ENCODE data around the gene CLPSL2. TPM values are rescaled to one million over a fixed set of nuclear protein-coding genes. Genes with fewer than 3 reads are reported as not detected.

Gene CLPSL2
- total RNA-seq, 1 donor: not detected

DNA sequence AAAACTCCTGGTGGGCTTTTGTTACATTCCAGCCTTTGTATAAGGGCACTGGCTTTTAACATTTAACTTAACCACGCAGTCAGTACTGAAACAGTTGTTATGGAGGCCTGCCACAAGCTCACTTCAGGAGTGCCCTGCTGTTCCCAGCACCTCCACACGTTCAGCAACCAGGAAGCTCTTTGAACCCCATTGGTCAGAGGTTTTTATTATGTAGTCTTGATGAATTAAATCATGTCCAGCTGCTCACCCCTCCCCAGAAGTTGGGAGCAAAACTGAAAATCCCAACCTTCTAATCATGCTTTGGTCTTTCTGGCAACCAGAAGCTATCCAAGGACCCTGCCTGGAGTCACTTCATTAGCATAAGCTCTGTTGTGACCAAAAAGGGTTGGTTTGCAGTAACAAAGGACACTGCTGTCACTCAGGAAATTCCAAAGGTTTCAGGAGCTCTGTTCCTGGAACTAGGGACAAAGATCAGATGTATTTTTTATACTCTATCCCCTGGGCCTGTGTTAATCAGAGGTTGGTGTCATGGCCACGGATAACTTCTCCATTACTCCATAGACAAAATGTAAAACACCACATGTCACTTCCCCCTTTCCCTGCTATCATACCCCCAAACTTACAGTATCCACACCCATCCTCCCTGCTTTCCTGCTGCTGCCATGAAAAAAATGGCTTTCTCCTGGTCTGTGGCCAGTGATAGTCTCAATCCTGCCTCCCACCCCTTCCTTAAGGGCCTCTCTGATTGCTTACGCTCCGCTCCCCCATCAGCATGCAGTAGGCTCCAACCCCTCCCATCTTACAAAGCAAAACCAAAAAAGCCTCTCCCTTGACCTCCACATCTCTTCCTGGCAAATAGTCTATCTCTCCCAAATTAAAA is 36.5 kb upstream of the CLPSL2 start:
- Histone ChIP-seq H3K4me2 (ENCODE audit: insufficient read depth, low read length) (no peak overlapping the region), H3K9me3 (ENCODE audit: low read depth, low read length) (no peaks in the 10 kb centered on the region), H3K36me3 (ENCODE audit: insufficient read depth, low read length) (no peaks in the 10 kb centered on the region), H3K79me2 (ENCODE audit: insufficient read depth, low read length) (no peaks in the 10 kb centered on the region), H3K27ac (ENCODE audit: low read depth, low read length) (no peak overlapping the region), H2AFZ (ENCODE audit: low read length) (no peak overlapping the region), H4K20me1 (ENCODE audit: insufficient read depth, low read length) (no peaks in the 10 kb centered on the region), H3K4me3 (ENCODE audit: insufficient read depth, low read length) (no peak overlapping the region), H3K27me3 (ENCODE audit: insufficient read depth, low read length) (no peaks in the 10 kb centered on the region), H3K4me1 (ENCODE audit: insufficient read depth, low read length) (no peaks in the 10 kb centered on the region)
- TF ChIP-seq, protein P1, sequence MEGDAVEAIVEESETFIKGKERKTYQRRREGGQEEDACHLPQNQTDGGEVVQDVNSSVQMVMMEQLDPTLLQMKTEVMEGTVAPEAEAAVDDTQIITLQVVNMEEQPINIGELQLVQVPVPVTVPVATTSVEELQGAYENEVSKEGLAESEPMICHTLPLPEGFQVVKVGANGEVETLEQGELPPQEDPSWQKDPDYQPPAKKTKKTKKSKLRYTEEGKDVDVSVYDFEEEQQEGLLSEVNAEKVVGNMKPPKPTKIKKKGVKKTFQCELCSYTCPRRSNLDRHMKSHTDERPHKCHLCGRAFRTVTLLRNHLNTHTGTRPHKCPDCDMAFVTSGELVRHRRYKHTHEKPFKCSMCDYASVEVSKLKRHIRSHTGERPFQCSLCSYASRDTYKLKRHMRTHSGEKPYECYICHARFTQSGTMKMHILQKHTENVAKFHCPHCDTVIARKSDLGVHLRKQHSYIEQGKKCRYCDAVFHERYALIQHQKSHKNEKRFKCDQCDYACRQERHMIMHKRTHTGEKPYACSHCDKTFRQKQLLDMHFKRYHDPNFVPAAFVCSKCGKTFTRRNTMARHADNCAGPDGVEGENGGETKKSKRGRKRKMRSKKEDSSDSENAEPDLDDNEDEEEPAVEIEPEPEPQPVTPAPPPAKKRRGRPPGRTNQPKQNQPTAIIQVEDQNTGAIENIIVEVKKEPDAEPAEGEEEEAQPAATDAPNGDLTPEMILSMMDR (IDR thresholded peaks at IDR 0.05; ENCODE audit: extremely low read depth, low read depth, low read length): no peak
- no peak for DNase-seq (ENCODE audit: insufficient read length, low spot score, missing footprints)

DNA sequence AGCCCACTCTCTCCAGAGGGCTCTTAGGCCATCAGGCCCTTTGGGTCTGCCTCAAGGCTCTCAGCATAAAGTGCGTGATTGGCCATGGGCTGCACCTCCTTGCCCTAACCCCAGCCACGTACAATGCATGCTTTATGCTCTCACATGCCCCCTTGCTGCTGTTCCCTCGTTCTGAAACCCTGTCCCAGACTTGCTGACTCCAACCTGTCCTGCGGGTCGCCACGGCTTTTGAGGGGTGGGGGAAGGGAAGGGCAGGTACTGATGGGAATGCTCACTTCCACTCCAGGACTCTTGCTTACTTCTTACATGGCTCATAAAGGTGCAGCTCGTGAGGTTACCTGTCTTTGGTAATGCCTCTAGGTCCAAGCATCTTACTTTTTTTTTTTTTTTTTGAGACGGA is 33.6 kb upstream of the CLPSL2 start:
- TF ChIP-seq, protein P1 (IDR thresholded peaks at IDR 0.05; ENCODE audit: extremely low read depth, low read depth, low read length): no peak
- Histone ChIP-seq H3K79me2 (ENCODE audit: insufficient read depth, low read length) (no peaks in the 10 kb centered on the region), H4K20me1 (ENCODE audit: insufficient read depth, low read length) (no peaks in the 10 kb centered on the region), H2AFZ (ENCODE audit: low read length) (no peak overlapping the region), H3K4me1 (ENCODE audit: insufficient read depth, low read length) (no peaks in the 10 kb centered on the region), H3K4me2 (ENCODE audit: insufficient read depth, low read length) (no peak overlapping the region), H3K4me3 (ENCODE audit: insufficient read depth, low read length) (no peak overlapping the region), H3K27me3 (ENCODE audit: insufficient read depth, low read length) (peaks cover 4% of the 10 kb centered on the region), H3K36me3 (ENCODE audit: insufficient read depth, low read length) (no peaks in the 10 kb centered on the region), H3K27ac (ENCODE audit: low read depth, low read length) (no peak overlapping the region), H3K9me3 (ENCODE audit: low read depth, low read length) (no peaks in the 10 kb centered on the region)
- DNase-seq (ENCODE audit: insufficient read length, low spot score, missing footprints): no peak

DNA sequence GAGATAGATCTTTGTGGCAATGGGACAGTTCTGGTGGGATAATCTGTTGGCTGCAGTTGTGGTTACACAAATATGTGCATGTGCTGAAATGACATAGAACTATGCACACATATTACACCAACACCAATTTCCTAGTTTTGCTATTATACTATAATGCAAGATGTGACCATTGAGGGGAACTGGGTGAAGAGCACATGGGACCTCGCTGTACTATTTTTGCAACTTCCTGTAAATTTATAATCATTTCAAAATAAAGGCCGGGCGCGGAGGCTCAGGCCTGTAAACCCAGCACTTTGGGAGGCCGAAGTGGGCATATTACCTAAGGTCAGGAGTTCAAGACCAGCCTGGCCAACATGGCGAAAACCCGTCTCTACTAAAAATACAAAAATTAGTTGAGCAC is 30.9 kb upstream of the CLPSL2 start:
- TF ChIP-seq, protein P1 (IDR thresholded peaks at IDR 0.05; ENCODE audit: extremely low read depth, low read depth, low read length): no peak
- H3K27me3 ChIP-seq (ENCODE audit: insufficient read depth, low read length): peaks cover 7% of the 10 kb centered on the region
- no peaks in the 10 kb centered on the region for H3K4me1 ChIP-seq (ENCODE audit: insufficient read depth, low read length)
- no peaks in the 10 kb centered on the region for H3K9me3 ChIP-seq (ENCODE audit: low read depth, low read length)
- no peak overlapping the region for H3K4me2 ChIP-seq (ENCODE audit: insufficient read depth, low read length)
- no peaks in the 10 kb centered on the region for H4K20me1 ChIP-seq (ENCODE audit: insufficient read depth, low read length)
- DNase-seq (ENCODE audit: insufficient read length, low spot score, missing footprints): no peak
- H3K79me2 ChIP-seq (ENCODE audit: insufficient read depth, low read length): no peaks in the 10 kb centered on the region
- no peak overlapping the region for H3K4me3 ChIP-seq (ENCODE audit: insufficient read depth, low read length)
- H3K27ac ChIP-seq (ENCODE audit: low read depth, low read length): no peak overlapping the region
- H2AFZ ChIP-seq (ENCODE audit: low read length): no peak overlapping the region
- H3K36me3 ChIP-seq (ENCODE audit: insufficient read depth, low read length): no peaks in the 10 kb centered on the region

DNA sequence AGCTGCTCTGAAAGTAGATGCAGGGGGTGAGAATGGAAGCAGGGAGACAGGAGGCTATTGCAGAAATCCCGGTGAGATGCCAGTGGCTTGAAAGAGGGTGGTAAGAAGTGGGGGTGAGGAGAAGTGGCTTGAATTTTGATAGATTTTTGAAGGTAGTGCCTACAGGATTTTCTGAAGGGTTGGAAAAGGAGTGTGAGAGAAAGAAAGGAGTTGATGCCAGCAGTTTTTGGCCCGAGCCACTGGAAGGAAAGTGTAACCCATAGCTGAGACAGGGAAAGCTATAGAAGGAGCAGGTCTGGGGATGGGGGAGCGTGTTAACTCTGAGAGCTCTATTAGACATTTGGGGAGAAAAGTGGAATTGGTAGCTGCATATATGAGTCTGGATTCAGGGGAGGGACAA is 29.9 kb upstream of the CLPSL2 start:
- TF ChIP-seq, protein P1 (IDR thresholded peaks at IDR 0.05; ENCODE audit: extremely low read depth, low read depth, low read length): no peak
- Histone ChIP-seq H3K9me3 (ENCODE audit: low read depth, low read length) (no peaks in the 10 kb centered on the region), H3K4me3 (ENCODE audit: insufficient read depth, low read length) (no peak overlapping the region), H3K27me3 (ENCODE audit: insufficient read depth, low read length) (peaks cover 7% of the 10 kb centered on the region), H3K4me1 (ENCODE audit: insufficient read depth, low read length) (no peaks in the 10 kb centered on the region), H3K27ac (ENCODE audit: low read depth, low read length) (no peak overlapping the region), H3K36me3 (ENCODE audit: insufficient read depth, low read length) (no peaks in the 10 kb centered on the region), H3K4me2 (ENCODE audit: insufficient read depth, low read length) (no peak overlapping the region), H3K79me2 (ENCODE audit: insufficient read depth, low read length) (no peaks in the 10 kb centered on the region), H4K20me1 (ENCODE audit: insufficient read depth, low read length) (no peaks in the 10 kb centered on the region), H2AFZ (ENCODE audit: low read length) (no peak overlapping the region)
- DNase-seq (ENCODE audit: insufficient read length, low spot score, missing footprints): no peak

Measured in osteoblast (primary cell).